T1000 (cell line): Measurements from ENCODE around the gene DNMT3A.

Source experiments
- DNase-seq: peaks from one replicate; lab custom pipeline; 2025; ENCODE audit warnings: mixed read lengths; lab: John Stamatoyannopoulos, UW

Gene DNMT3A

GRCh38 chr2:25304826-25305596, 36.7 kb downstream of the DNMT3A start:
- DNase-seq: no peak

- no peak for DNase-seq
Observed at GRCh38 chr2:25304321-25304720, 37.4 kb downstream of the DNMT3A start.

GRCh38 chr2:25303633-25304236, 38.0 kb downstream of the DNMT3A start:
- no peak for DNase-seq

- no peak for DNase-seq
Observed at GRCh38 chr2:25302758-25303375, 38.9 kb downstream of the DNMT3A start.

- DNase-seq: no peak
Observed at GRCh38 chr2:25301453-25302352, 40.0 kb downstream of the DNMT3A start.

GRCh38 chr2:25300001-25300400, 41.7 kb downstream of the DNMT3A start:
- DNase-seq: no peak

- DNase-seq: no peak
Observed at GRCh38 chr2:25298776-25299431, 42.8 kb downstream of the DNMT3A start.

- DNase-seq: no peak
Observed at GRCh38 chr2:25297738-25298137, 44.0 kb downstream of the DNMT3A start.

GRCh38 chr2:25295621-25296020, 46.1 kb downstream of the DNMT3A start:
- no peak for DNase-seq

GRCh38 chr2:25294573-25295462, 46.9 kb downstream of the DNMT3A start:
- no peak for DNase-seq

GRCh38 chr2:25293958-25294562, 47.7 kb downstream of the DNMT3A start:
- DNase-seq: no peak

GRCh38 chr2:25293145-25293544, 48.6 kb downstream of the DNMT3A start:
- no peak for DNase-seq

GRCh38 chr2:25292408-25292807, 49.3 kb downstream of the DNMT3A start:
- DNase-seq: no peak

GRCh38 chr2:25290811-25291495, 50.8 kb downstream of the DNMT3A start:
- DNase-seq: no peak

GRCh38 chr2:25286723-25287483, 54.8 kb downstream of the DNMT3A start:
- no peak for DNase-seq

GRCh38 chr2:25286025-25286400, 55.7 kb downstream of the DNMT3A start:
- no peak for DNase-seq

- DNase-seq: no peak
Observed at GRCh38 chr2:25285265-25286024, 56.3 kb downstream of the DNMT3A start.

- no peak for DNase-seq
Observed at GRCh38 chr2:25284756-25285155, 57.0 kb downstream of the DNMT3A start.
